ENCODE measurements around the gene CLEC20A. TPM values are rescaled to one million over a fixed set of nuclear protein-coding genes. Genes with fewer than 3 reads are reported as not detected.

CLEC20A gene
- total and polyA plus RNA-seq, 2 of the 8 experiments (the other 6 are each of a cell fraction or from before 2014, with no cell fraction given), result not detected

DNA sequence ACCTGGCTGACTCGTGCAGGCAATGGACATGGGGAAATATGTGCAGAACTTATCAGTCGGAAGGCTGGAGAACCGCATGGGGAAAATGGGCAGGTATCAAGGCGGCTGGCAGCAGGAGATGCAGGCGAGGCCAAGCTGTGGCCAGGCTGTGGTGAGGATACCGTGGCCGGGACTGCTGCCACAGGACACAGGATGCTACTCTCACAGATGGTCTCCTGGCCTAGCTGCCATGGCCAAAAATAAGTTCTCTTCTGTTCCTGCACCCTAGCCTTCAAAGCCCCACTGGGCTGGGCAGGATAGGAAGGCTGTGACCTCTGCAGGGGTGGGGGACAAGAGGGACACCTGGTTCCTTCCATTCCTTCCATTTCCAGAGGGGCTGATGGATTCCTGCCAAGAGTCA, 42.5 kb upstream of the CLEC20A start (continued):
- TF ChIP-seq SIN3A (conservative IDR thresholded peaks at IDR 0.05 in 1 of 2, IDR thresholded peaks at IDR 0.05 in 1 of 2; ENCODE audit: low read depth in 1 of 2, low read length in 2 of 2), result no peak
- TF ChIP-seq RAD21 (IDR thresholded peaks at IDR 0.05 in 1 of 2, conservative IDR thresholded peaks at IDR 0.05 in 1 of 2; ENCODE audit: low read depth in 2 of 2, low read length in 2 of 2), result no peak

Data from H1 (cell line).